ENCODE measurements around the gene VPS26B.
"Not testable (repeated sequence)": the region's sequence is repeated elsewhere in the genome, so short reads cannot be mapped to it uniquely, and the experiment has no call there.

VPS26B gene

DNA sequence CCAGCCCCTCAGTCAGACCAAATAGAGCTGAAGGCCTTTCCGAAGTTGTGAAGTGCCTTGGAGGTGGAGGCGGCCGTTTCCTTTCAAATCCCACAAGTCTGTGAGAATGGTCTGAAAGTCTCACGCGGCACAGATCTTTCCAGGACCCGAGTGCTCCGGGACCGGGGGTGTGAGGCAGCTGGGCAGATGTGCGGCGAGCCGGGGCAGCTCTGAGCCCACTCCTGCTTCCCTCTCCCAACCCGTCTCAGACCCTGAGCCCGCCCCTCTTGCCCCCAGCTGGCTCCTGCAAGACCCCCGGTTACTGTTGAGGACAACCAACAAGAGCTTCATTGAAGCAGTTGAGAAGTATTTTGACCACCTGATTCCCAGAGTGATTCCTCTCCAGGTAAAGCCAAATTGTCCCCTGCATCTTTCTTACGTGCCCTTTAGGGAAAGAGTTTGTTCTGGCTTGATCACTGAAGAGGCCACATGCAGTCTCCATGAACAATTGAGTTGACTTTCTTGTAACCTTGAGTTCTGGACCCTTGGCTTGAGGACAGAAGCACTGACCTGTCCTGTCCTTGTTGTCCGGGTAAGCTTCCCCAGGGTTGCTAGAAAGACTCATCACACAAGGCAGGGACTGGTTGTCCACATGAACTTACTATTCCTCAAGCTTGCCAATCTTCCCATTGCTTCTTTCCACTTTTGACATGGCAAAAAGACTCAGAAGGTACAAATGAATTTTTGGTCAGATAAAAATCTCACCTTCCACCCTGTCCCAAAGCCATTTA is 59.2 kb downstream of the VPS26B start:
- DNase-seq = no peak

DNA sequence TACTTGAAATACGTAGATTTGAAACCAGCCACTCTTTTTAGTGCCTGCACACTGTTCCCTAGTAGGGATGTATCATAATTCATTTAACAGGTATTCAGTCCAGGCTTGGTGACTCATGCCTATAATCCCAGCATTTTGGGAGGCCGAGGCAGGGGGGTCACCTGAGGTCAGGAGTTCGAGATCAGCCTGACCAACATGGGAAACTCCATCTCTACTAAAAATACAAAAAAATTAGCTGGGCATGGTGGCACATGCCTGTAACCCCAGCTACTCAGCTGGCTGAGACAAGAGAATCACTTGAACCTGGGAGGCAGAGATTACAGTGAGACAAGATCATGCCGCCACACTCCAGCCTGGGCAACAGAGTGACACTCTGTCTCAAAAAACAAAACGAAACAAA is 59.9 kb downstream of the VPS26B start:
- DNase-seq = not testable (repeated sequence)

DNA sequence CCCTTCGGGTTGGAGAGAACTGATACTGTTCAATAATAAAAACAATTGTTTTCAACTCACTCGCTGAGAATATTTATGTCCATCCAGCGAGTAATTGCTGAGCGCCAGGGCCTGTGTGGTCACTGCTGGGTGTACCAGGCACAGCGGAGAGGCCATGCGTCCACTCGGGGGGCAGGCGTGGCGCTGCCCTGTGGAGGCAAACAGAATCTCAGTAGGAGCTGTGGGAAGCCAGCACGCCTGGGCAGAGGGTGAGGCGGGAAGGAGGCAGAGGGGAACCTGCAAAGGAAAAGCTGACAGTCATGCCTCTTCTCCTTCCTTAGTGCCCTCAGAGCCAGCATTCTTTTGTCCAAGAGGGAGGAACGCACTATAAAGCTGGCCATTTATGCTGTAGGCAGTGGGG is 63.1 kb downstream of the VPS26B start:
- DNase-seq = no peak

DNA sequence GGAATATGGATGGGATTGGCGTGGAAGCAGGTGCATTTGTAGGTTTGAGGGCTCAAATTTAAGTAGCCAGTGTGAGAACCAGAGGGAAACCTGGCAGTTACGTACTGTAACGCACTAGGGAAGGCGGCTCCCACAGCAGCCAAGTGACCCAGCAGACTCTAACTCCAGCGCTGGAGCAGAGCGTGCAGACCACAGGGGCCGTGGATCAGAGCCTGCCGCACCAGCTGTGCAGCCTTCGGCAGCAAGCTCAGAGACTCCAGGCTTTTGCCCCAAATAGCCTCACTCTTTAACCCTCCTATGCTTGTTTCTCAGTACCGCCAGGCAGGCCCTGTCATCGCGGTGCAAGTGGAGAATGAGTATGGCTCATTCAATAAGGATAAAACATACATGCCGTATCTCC is 64.0 kb downstream of the VPS26B start:
- no peak for DNase-seq

DNA sequence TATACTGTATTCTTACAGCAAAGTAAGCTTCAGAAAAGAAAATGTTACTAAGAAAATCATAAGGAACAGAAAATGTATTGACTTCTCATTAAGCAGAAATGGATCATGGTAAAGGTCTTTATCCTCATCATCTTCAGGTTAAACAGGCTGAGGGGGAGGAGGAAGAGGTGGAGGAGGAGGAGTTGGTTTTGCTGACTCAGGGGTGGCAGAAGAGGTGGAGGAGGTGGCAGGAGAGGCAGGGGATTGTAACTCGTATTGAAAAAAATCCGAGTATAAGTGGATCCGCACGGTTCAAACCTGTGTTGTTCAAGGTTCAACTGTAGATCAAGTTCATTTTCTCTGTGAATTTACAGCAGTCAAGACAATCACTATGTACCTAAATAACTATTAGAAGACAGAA is 64.7 kb downstream of the VPS26B start:
- no peak for DNase-seq

DNA sequence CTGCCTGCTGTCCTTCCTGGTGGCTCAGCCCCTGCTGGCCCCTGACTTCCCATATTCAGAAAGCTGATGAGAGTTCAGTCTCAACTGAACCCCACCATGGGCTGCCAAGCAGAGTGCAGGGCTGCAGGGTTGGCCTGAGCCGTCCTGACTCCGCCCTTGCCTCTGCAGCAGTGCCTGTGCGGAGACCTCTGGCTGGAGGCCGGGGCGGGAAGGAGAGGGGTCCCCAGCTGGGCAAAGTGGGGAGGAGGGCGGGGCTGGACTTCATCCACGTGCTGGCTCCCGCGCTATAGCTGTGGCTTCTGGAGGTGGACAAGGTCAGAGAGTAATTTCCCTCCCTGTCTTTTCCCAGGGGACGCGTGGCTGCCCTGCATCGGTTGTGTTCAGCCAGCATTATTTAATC is 65.3 kb downstream of the VPS26B start:
- no peak for DNase-seq

DNA sequence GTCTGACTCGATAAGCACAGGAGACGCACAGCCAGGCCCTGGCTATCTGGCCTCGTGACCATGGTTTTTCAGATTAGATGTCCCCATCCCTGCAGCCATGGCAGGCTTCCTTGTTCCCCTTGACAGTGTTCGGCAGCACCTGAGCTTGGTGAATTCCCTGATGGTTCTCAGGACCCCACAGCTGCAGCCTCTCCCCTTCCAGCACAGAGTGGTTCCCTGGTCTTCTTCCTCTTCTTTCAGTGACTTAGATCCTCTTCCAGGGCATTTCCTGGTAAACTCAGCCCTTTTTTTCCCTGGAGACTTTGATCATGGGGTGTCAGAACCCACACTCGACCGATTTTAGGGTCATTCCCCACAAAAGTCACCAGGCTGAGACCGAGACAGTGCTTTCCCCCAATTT is 66.2 kb downstream of the VPS26B start:
- DNase-seq = no peak

DNA sequence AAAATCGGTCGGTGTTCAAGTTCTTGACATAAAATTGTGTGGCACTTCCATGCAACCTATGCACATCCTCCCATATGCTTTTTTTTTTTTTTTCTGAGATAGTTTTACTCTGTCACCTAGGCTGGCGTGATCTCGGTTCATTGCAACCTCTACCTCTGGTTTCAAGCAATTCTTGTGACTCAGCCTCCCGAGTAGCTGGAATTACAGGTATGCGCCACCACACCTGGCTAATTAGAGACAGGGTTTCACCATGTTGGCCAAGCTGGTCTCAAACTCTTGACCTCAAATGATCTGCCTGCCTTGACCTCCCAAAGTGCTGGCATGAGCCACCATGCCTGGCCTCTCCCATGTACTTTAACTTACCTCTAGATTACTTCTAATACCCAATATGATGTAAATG is 66.7 kb downstream of the VPS26B start:
- DNase-seq = no peak

DNA sequence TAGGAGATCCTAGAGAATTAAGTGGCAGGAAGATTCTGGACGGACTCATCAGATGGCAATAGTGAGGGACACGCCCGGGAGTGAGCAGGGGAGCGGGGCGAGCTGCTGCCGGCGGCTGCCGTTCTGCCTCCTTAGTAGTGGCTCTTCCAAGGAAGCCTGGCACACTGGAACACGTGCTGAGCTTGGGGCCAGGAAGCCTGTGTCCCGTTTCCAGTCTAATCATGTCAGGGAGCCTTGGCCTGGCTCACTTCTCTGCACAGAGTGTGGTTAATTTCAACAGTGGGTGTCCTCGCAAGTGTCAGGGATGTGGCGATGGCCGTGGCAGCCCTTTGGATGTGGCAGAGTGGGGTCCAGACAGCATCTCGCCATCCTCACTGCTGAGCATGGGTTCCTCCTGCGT is 68.2 kb downstream of the VPS26B start:
- DNase-seq = no peak

DNA sequence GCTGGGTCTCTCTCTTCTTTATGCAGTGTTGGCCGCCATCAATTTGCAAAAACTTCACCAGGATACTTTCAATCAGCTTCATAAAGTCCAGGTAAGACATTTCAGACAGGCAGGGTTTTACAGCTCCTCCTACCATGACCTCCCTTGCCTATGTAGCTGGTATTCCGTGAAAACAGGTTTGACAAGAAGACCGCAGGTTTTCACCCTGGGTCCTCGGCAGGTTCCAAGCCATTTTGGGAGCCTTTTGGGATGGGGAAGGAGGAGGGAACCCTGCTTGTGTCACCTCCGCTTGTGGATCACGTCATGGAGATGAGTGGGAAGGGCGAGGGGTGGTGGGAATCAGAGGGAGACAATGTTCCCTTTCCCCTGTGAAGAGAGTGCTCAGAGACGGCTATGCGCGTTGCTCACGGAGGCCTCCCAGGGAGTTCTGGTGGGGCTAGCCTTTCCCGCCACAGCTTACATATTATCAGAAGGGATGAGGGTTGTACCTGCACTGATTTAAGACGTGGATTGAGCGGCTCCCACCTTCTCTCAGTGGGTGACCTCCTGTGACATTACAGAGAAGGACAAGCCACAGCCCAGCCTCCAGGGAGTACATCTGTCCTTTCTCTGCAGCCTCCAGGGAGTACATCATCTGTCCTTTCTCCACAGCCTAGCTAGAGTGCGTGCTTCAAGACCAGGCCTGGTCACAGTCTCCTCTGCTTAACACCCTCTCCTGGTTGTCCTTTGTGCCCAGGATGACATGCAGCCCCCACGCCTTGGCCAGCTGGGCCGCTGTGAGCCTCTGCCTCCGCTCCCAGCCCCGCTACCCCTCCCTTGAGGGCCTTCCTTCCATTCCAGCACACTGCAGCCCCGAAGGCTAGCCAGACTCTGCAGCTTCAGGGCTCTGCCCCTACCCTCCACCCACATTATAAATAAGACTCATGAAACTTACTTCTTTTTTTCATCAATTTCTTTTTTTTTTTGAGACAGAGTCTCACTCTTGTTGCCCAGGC is 68.9 kb downstream of the VPS26B start:
- no peak for DNase-seq

DNA sequence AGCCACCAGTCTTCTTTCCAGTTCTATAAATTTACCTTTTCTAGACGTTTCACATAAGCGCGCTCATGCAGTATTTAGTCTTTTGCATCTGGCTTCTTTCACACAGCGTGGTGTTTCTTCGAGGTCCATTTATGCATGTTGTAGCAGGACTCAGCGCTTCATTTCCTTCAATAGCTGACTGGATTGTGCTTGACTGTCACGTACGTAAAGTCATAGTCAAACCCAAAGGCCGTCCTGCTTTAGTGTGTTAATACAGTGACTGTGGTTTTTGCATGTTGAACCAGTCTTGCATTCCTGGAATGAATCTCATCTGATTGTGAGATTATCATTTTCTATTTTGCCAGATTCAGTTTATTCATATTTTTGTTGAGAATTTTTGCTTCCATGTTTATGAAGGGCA is 70.2 kb downstream of the VPS26B start:
- no peak for DNase-seq
